ENCODE measurements around the gene ANKS1A. TPM values are rescaled to one million over a fixed set of nuclear protein-coding genes. Genes with fewer than 3 reads are reported as not detected.

Gene ANKS1A
- total and polyA plus RNA-seq, 11 donors: 11.0 to 49.5 (median 29.3) TPM

- peak in 1 of 5 donors; percentile 8 for DNase-seq
- intact Hi-C loops (cut with DNase I): loop anchor here in 3 of 10 donors (5.0 kb wide), 2 partner anchors 35 to 40 kb away; no protein-coding TSS in a partner anchor
- H3K36me3 ChIP-seq: peaks cover 0 to 39% (median 29%) of the 10 kb centered on the region in 9 donors
- ATAC-seq: no peak
- H3K27me3 ChIP-seq: no peaks in the 10 kb centered on the region
- 84 to 90% (median 86%) methylated on average over 7 of the region's 7 CpGs for WGBS, 4 donors
- no peak overlapping the region for H3K4me3 ChIP-seq
- H3K27ac ChIP-seq: peak overlapping the region; percentile 2 to 83 (median 66)
- TF ChIP-seq, protein P1, sequence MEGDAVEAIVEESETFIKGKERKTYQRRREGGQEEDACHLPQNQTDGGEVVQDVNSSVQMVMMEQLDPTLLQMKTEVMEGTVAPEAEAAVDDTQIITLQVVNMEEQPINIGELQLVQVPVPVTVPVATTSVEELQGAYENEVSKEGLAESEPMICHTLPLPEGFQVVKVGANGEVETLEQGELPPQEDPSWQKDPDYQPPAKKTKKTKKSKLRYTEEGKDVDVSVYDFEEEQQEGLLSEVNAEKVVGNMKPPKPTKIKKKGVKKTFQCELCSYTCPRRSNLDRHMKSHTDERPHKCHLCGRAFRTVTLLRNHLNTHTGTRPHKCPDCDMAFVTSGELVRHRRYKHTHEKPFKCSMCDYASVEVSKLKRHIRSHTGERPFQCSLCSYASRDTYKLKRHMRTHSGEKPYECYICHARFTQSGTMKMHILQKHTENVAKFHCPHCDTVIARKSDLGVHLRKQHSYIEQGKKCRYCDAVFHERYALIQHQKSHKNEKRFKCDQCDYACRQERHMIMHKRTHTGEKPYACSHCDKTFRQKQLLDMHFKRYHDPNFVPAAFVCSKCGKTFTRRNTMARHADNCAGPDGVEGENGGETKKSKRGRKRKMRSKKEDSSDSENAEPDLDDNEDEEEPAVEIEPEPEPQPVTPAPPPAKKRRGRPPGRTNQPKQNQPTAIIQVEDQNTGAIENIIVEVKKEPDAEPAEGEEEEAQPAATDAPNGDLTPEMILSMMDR (IDR thresholded peaks at IDR 0.05): no peak
- H3K4me1 ChIP-seq: peaks cover 12 to 93% (median 66%) of the 10 kb centered on the region in 12 donors
- no peaks in the 10 kb centered on the region for H3K9me3 ChIP-seq
Measured at GRCh38 chr6:35051997-35052583, 163.0 kb downstream of the ANKS1A start.

- Histone ChIP-seq H3K4me1 (peaks cover 4 to 93% (median 66%) of the 10 kb centered on the region in 12 donors), H3K36me3 (peaks cover 0 to 42% (median 29%) of the 10 kb centered on the region in 9 donors), H3K27me3 (no peaks in the 10 kb centered on the region), H3K9me3 (no peaks in the 10 kb centered on the region), H3K4me3 (no peak overlapping the region), H3K27ac (peak overlapping the region; percentile 2 to 83 (median 66))
- intact Hi-C loops (cut with DNase I): loop anchor here in 3 of 10 donors (5.0 kb wide), 2 partner anchors 36 to 41 kb away; no protein-coding TSS in a partner anchor
- 41 to 69% (median 48%) methylated on average over 9 of the region's 9 CpGs for WGBS, 4 donors
- peak; percentile 22 to 69 (median 44) for ATAC-seq
- peak in 4 of 5 donors; percentile 45 to 70 (median 52) for DNase-seq
- TF ChIP-seq, protein P1 (IDR thresholded peaks at IDR 0.05): no peak
- TF ChIP-seq POLR2A (IDR thresholded peaks at IDR 0.05): no peak
Measured at GRCh38 chr6:35052694-35053565, 163.9 kb downstream of the ANKS1A start.

GRCh38 chr6:35053701-35054100 is 164.6 kb downstream of the ANKS1A start:
- DNase-seq: peak in 1 of 5 donors; percentile 22
- WGBS, 4 donors: 91 to 98% (median 94%) methylated on average over 3 of the region's 3 CpGs
- Histone ChIP-seq H3K4me3 (no peak overlapping the region), H3K36me3 (peaks cover 0 to 49% (median 33%) of the 10 kb centered on the region in 9 donors), H3K27ac (peak overlapping the region in 11 of 12 donors; percentile 4 to 83 (median 58)), H3K9me3 (no peaks in the 10 kb centered on the region), H3K27me3 (no peaks in the 10 kb centered on the region), H3K4me1 (peaks cover 0 to 93% (median 66%) of the 10 kb centered on the region in 12 donors)
- intact Hi-C loops (cut with DNase I): loop anchor here in 3 of 10 donors (5.0 kb wide), 2 partner anchors 36 to 41 kb away; no protein-coding TSS in a partner anchor
- no peak for ATAC-seq
- no peak for TF ChIP-seq POLR2A (IDR thresholded peaks at IDR 0.05)
- TF ChIP-seq, protein P1 (IDR thresholded peaks at IDR 0.05): no peak
